ENCODE measurements around the gene RNF152.

DNA sequence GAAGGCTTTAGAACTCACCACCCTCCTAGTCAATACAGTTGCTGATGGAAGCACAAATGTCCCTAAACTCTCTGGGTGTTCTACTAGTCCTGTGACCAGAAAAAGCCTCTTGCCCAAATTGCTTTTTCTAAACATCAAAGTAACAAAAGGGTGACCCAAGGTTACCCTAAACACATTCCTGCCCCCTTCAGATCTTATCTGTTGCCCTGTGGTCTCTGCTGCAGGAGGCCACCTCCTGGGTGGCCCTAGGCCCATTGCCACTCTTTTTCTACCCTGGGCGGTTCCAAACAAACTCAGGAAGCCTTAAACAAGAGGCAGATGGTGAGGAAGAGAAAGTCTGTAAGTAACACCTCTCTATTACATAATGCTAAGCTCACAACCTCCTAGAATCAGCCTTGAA is 3.3 kb downstream of the RNF152 start:
- TF ChIP-seq POLR2A (IDR thresholded peaks at IDR 0.05): no peak
- TF ChIP-seq, protein P1, sequence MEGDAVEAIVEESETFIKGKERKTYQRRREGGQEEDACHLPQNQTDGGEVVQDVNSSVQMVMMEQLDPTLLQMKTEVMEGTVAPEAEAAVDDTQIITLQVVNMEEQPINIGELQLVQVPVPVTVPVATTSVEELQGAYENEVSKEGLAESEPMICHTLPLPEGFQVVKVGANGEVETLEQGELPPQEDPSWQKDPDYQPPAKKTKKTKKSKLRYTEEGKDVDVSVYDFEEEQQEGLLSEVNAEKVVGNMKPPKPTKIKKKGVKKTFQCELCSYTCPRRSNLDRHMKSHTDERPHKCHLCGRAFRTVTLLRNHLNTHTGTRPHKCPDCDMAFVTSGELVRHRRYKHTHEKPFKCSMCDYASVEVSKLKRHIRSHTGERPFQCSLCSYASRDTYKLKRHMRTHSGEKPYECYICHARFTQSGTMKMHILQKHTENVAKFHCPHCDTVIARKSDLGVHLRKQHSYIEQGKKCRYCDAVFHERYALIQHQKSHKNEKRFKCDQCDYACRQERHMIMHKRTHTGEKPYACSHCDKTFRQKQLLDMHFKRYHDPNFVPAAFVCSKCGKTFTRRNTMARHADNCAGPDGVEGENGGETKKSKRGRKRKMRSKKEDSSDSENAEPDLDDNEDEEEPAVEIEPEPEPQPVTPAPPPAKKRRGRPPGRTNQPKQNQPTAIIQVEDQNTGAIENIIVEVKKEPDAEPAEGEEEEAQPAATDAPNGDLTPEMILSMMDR (IDR thresholded peaks at IDR 0.05): no peak
